ENCODE data around the gene PCDH20. TPM values are rescaled to one million over a fixed set of nuclear protein-coding genes. Genes with fewer than 3 reads are reported as not detected.

Gene PCDH20, protein sequence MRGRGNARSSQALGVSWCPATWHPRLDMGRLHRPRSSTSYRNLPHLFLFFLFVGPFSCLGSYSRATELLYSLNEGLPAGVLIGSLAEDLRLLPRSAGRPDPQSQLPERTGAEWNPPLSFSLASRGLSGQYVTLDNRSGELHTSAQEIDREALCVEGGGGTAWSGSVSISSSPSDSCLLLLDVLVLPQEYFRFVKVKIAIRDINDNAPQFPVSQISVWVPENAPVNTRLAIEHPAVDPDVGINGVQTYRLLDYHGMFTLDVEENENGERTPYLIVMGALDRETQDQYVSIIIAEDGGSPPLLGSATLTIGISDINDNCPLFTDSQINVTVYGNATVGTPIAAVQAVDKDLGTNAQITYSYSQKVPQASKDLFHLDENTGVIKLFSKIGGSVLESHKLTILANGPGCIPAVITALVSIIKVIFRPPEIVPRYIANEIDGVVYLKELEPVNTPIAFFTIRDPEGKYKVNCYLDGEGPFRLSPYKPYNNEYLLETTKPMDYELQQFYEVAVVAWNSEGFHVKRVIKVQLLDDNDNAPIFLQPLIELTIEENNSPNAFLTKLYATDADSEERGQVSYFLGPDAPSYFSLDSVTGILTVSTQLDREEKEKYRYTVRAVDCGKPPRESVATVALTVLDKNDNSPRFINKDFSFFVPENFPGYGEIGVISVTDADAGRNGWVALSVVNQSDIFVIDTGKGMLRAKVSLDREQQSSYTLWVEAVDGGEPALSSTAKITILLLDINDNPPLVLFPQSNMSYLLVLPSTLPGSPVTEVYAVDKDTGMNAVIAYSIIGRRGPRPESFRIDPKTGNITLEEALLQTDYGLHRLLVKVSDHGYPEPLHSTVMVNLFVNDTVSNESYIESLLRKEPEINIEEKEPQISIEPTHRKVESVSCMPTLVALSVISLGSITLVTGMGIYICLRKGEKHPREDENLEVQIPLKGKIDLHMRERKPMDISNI
- not detected in 2 replicates for total RNA-seq

DNA sequence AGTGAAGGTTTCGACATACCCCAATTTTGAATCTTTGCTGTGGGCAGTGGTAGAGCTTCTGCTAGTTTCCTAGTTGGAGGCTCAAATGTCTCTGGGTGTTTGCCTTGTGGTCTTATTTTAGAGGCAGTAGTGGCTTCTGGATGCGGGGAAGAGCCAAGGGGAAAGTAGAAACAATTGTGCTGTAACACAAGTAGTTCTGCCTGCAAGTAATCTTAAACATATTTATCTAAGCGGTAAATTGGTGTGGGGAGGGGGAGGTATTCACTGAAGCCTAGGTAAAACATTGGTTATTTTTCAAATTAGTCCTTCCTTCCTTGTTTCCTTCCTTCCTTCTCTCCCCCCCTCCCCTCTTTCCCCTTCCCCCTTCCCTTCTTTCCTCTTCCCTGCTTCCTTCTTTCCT lies at the start of gene PCDH20:
TSS of gene PCDH20 (minus strand) at position 101 of the 400 bp plus-strand sequence. CDS start 691 bp downstream, outside the sequence.

Data from bronchus fibroblast of lung (primary cell).